GM08714 (cell line): Measurements from ENCODE around the gene CYP2J2.
"Not testable (repeated sequence)": the region's sequence is repeated elsewhere in the genome, so short reads cannot be mapped to it uniquely, and the experiment has no call there.

Source experiments
- H3K4me3 ChIP-seq: fragments of 200-500 bp; sonication (Bioruptor generic); 2 replicates; pipeline ENCODE4 v1.5.1; 2014; ENCODE audit warnings: mild to moderate bottlenecking, low read length, inconsistent platforms
- ZNF274 ChIP-seq: IDR thresholded peaks from 2 replicates; pipeline ENCODE4 v1.6.1; 2012; ENCODE audit warnings: mild to moderate bottlenecking, low read depth, low read length

The CYP2J2 gene

GRCh38 chr1:59937636-59938210, 11.2 kb upstream of the CYP2J2 start:
- TF ChIP-seq ZNF274, result no peak
- H3K4me3 ChIP-seq, result no peak overlapping the region

GRCh38 chr1:59936358-59936821, 9.8 kb upstream of the CYP2J2 start:
- H3K4me3 ChIP-seq, result no peak overlapping the region
- no peak for TF ChIP-seq ZNF274

- H3K4me3 ChIP-seq, result no peak overlapping the region
- no peak for TF ChIP-seq ZNF274
These were observed 2.4 kb upstream of the CYP2J2 start for GRCh38 chr1:59928996-59929395.

- TF ChIP-seq ZNF274, result no peak
- H3K4me3 ChIP-seq, result no peak overlapping the region
These were observed 640 bp upstream of the CYP2J2 start for GRCh38 chr1:59927213-59927612.

GRCh38 chr1:59924653-59925052, 1.9 kb downstream of the CYP2J2 start:
- TF ChIP-seq ZNF274, result no peak
- no peak overlapping the region for H3K4me3 ChIP-seq

GRCh38 chr1:59921258-59921899, 5.2 kb downstream of the CYP2J2 start:
- not testable (repeated sequence) for H3K4me3 ChIP-seq

GRCh38 chr1:59919746-59920145, 6.8 kb downstream of the CYP2J2 start:
- TF ChIP-seq ZNF274, result no peak
- H3K4me3 ChIP-seq, result no peak overlapping the region

- TF ChIP-seq ZNF274, result no peak
- no peak overlapping the region for H3K4me3 ChIP-seq
These were observed 8.8 kb downstream of the CYP2J2 start for GRCh38 chr1:59917785-59918180.

- TF ChIP-seq ZNF274, result no peak
These were observed 9.4 kb downstream of the CYP2J2 start for GRCh38 chr1:59917026-59917784.

GRCh38 chr1:59915516-59915915, 11.1 kb downstream of the CYP2J2 start:
- H3K4me3 ChIP-seq, result no peak overlapping the region
- no peak for TF ChIP-seq ZNF274

More at GRCh38 chr1:59917026-59917784, 9.4 kb downstream of the CYP2J2 start:
- no peak overlapping the region for H3K4me3 ChIP-seq

GRCh38 chr1:59914791-59915286, 11.7 kb downstream of the CYP2J2 start:
- H3K4me3 ChIP-seq, result not testable (repeated sequence)

GRCh38 chr1:59908682-59909081, 17.9 kb downstream of the CYP2J2 start:
- H3K4me3 ChIP-seq, result no peak overlapping the region
- TF ChIP-seq ZNF274, result no peak

- no peak for TF ChIP-seq ZNF274
- H3K4me3 ChIP-seq, result no peak overlapping the region
These were observed 18.5 kb downstream of the CYP2J2 start for GRCh38 chr1:59908084-59908483.

GRCh38 chr1:59906931-59907330, 19.6 kb downstream of the CYP2J2 start:
- no peak for TF ChIP-seq ZNF274
- no peak overlapping the region for H3K4me3 ChIP-seq

- TF ChIP-seq ZNF274, result no peak
- no peak overlapping the region for H3K4me3 ChIP-seq
These were observed 23.3 kb downstream of the CYP2J2 start for GRCh38 chr1:59903141-59903754.
